ENCODE results near the gene TMEM204.

Gene TMEM204

DNA sequence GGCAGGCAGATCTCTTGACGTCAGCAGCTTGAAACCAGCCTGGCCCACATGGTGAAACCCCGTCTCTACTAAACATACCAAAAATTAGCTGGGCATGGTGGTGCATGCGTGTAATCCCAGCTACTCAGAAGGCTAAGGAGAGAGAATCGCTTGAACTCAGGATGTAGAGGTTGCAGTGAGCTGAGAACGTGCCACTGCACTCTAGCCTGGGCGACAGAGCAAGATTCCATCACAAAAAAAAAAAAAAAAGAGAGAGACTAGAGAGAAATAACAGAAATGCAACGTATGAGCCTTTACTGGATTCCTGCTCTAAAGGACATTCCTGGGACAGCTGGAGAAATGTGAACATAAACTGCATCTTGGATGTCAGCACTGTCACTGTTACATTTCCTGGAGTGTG lies 67.6 kb downstream of the TMEM204 start:
- no peak for DNase-seq

DNA sequence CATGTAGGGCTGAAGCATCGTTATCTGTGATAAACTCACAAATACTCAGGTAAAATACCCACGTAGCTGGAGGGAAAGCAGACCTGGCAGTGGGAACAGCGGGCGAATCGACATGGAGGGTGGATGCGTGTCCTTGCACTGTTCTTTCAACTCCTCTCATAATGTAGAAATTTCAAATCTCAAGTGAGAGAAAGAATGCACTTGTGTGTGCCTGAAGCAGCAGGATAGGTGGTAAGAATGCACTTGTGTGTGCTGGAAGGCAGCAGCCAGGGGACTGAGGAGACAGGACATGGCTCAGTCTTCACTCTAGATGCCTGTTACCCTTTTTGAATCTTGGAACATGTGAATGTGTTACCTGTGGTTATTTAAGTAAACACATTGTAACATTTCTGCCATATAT lies 68.0 kb downstream of the TMEM204 start:
- DNase-seq = no peak

DNA sequence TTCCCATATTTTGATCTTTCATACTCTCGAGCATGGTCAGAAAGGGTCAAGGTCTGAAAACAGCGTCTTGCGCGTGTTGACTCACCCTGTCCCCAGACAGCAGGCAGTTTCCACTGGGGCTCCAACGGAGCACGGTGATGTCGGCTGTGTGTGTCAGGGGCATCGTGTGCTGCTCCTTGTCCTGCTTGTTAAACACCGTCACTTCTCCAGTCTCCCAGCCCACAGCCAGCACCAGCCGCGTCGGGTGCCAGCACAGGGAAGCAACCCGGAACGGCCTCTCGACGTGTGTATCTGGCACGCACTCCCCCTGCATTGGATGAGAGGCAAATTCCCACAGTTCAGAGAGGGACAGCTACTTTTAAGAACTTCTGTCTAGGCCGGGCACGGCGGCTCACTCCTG lies 68.8 kb downstream of the TMEM204 start:
- no peak for DNase-seq

All from activated naive CD4-positive, alpha-beta T cell treated with anti-CD3 and anti-CD28 coated beads, Interleukin-2, amount 50 U/mL, for 16 hours (primary cell).